ENCODE measurements around the gene GNS. TPM values are rescaled to one million over a fixed set of nuclear protein-coding genes. Genes with fewer than 3 reads are reported as not detected.

GNS gene
- total RNA-seq, 1 donor from 2014 or later = 265 TPM

DNA sequence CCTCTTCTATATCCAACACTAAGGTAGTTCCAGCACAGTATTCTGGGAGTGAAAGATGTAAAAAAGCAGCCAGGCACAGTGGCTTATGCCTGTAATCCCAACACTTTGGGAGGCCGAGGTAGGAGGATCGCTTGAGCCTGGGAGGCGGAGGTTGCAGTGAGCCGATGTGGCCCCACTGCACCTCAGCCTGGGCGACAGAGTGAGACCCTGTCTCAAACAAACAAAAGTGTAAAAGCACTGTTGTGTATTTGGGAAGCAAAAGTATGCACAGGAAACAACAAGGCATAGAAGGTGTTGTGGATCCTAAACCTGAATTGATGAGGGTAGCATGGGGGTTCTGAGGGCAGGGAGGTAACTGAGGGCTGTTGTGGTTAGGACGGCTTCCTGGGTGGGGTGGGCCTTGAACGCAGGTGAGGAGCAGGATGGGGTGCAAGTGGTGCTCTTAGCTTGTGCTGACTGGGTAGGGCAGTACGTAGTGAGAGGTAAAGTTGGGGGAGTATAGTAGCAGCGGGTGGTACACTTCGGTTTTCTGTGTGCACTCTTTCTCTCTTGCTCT lies 84.8 kb downstream of the GNS start:
- no peak for DNase-seq (ENCODE audit: low read depth)

DNA sequence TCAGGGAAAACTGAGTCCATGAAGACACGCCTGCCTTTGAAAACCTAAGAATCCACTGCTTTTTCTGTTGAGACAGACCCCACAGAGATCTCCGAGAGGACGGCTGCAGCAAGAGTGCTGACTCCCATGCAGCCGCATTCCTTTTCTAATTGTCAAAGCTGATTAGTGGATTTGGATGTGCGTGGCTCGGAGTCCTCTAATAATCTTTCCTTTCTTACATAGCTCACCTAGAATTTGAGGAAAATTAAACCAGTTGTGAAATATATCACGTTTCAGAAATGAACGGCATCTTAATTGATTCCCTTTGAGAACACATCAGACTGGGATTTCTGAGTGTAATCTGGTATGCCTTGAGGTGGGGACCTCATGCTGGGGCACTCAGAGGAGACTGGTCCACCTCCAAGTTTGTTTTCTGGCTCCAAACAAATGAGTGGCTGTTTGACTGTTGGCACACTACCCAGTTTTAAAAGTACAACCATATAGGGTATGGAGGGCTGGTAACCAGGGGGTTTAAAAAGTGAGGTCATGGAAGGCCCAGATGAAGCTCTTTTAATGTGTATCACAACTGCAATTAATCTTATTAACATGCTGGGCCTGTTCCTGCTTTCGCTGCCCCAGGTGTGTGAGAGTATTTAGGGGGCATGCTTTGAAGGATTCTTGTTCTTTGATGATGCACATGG lies 85.6 kb downstream of the GNS start:
- DNase-seq (ENCODE audit: low read depth) = no peak

DNA sequence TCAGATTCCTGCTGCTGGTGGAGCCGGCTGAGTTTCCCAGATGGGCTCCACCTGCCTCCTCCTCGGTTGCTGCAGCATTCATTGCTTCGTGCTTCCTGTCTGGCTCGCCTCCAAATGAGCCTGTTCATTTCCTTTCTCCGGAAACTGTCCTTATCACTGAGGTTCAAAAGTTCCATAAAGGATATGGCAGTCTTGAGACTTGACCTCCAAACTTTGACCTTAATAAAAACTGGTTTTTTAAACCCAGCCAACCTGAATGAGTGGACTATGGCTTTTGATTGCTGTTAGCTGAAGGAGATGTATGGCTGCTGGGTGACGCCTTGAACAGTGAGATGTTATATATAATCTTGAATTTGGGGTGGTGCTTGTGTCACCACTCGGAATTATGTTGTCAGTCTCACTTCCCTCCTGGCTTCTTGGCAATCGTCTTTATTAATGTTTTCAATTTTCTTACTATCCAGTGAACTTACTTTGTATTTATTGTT lies 86.2 kb downstream of the GNS start:
- peak; percentile 17 for DNase-seq (ENCODE audit: low read depth)

- DNase-seq (ENCODE audit: low read depth) = no peak
These were observed 87.5 kb downstream of the GNS start for GRCh38 chr12:64671681-64672080.

- DNase-seq (ENCODE audit: low read depth) = peak; percentile 81
These were observed 88.1 kb downstream of the GNS start for GRCh38 chr12:64670919-64671639.

- no peak for DNase-seq (ENCODE audit: low read depth)
These were observed 89.2 kb downstream of the GNS start for GRCh38 chr12:64670019-64670418.

GRCh38 chr12:64669270-64669842 lies 89.8 kb downstream of the GNS start:
- DNase-seq (ENCODE audit: low read depth) = peak; percentile 63

GRCh38 chr12:64667793-64668192 lies 91.4 kb downstream of the GNS start:
- DNase-seq (ENCODE audit: low read depth) = no peak

GRCh38 chr12:64666054-64666914 lies 92.9 kb downstream of the GNS start:
- DNase-seq (ENCODE audit: low read depth) = peak; percentile 36

- DNase-seq (ENCODE audit: low read depth) = peak; percentile 61
These were observed 93.7 kb downstream of the GNS start for GRCh38 chr12:64665514-64665913.

Other genes starting within 250 kb of the GNS start
- 16.0 and 29.7 TPM in 2 replicates for gene RASSF3, start 148.9 kb downstream of the GNS start, total RNA-seq
- 1.1 and 4.0 TPM in 2 replicates for gene TBC1D30, start 65.2 kb upstream of the GNS start, total RNA-seq